A549 (cell line): ENCODE data around the gene PTPRD.

ENCODE experiments used
- EP300 ChIP-seq, 2 experiments: fragments of >200 bp; sonication (Bioruptor Twin); formaldehyde crosslinking; IDR thresholded peaks; 2 replicates in 1 of 2; 3 replicates in 1 of 2; pipeline ENCODE4 v1.6.1; 2016 to 2017
- ESRRA ChIP-seq: fragments of 150-350 bp; IDR thresholded peaks from 2 replicates; pipeline ENCODE4 v1.6.1; 2014; ENCODE audit warnings: mild to moderate bottlenecking, low read length, borderline replicate concordance
- HEYL ChIP-seq: fragments of 250-450 bp; sonication (Bioruptor Pico); IDR thresholded peaks from 2 replicates; pipeline ENCODE4 v1.8.0; 2021; ENCODE audit warnings: mild to moderate bottlenecking, moderate library complexity
- JUNB ChIP-seq: fragments of >200 bp; sonication (Bioruptor Twin); formaldehyde crosslinking; IDR thresholded peaks from 2 replicates; pipeline ENCODE4 v1.6.1; 2016
- MYC ChIP-seq: IDR thresholded peaks from 2 replicates; pipeline ENCODE4 v1.6.1; 2012; ENCODE audit warnings: mild to moderate bottlenecking, inconsistent platforms, low read length, improper control_type of control experiment, borderline replicate concordance
- NFE2L2 ChIP-seq: fragments of 150-350 bp; conservative IDR thresholded peaks from 2 replicates; pipeline ENCODE4 v1.6.1; 2014; ENCODE audit warnings: low read length
- NPAS2 ChIP-seq: fragments of 250-450 bp; sonication (Bioruptor Pico); IDR thresholded peaks from 2 replicates; pipeline ENCODE4 v1.8.0; 2022; ENCODE audit warnings: mild to moderate bottlenecking, moderate library complexity, borderline replicate concordance
- NR3C1 ChIP-seq: fragments of >200 bp; sonication (Bioruptor Twin); formaldehyde crosslinking; IDR thresholded peaks from 3 replicates; pipeline ENCODE4 v1.6.1; 2017
- POLR2A ChIP-seq: IDR thresholded peaks from 2 replicates; pipeline ENCODE4 v1.6.1; 2012; ENCODE audit warnings: mild to moderate bottlenecking, low read length
- POLR2AphosphoS2 ChIP-seq: conservative IDR thresholded peaks from 2 replicates; pipeline ENCODE4 v1.6.1; 2012; ENCODE audit warnings: low read length, improper control_type of control experiment, inconsistent platforms
- RAD21 ChIP-seq, 2 experiments: fragments of >200 bp in 1 of 2; sonication (Bioruptor Twin) in 1 of 2; formaldehyde crosslinking in 1 of 2; IDR thresholded peaks in 1 of 2; conservative IDR thresholded peaks in 1 of 2; 2 replicates in 1 of 2; 3 replicates in 1 of 2; pipeline ENCODE4 v1.6.1; 2012 to 2018; ENCODE audit warnings: inconsistent platforms in 1 of 2
- TP53 ChIP-seq: fragments of 250-450 bp; sonication (Bioruptor Pico); IDR thresholded peaks from 2 replicates; pipeline ENCODE4 v1.5.0; 2021; ENCODE audit warnings: mild to moderate bottlenecking, moderate library complexity
- TF ChIP-seq, protein P1 (sequence below): fragments of >200 bp; sonication (Bioruptor Twin); formaldehyde crosslinking; IDR thresholded peaks from 3 replicates; pipeline ENCODE4 v1.5.1; 2016

DNA sequence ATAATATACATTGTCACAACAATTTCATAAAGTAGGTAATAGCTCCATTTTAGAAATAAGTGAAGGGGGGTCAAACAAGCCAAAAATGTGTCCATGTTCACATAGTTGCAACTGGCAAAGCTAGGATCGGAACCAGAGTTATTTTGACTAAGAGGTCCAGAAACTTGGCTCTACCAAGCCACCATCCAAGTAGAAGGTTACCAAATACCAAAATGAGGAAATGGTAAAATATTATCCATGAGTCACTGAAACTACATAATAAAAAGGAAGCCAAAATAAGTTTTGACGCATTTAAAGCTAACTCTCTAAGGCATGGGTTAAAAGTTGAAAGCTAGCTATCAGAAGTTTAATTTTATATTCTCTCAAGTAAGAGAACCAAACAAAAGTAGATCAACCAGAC, 1926.3 kb downstream of the PTPRD start:
- TF ChIP-seq, protein P1, sequence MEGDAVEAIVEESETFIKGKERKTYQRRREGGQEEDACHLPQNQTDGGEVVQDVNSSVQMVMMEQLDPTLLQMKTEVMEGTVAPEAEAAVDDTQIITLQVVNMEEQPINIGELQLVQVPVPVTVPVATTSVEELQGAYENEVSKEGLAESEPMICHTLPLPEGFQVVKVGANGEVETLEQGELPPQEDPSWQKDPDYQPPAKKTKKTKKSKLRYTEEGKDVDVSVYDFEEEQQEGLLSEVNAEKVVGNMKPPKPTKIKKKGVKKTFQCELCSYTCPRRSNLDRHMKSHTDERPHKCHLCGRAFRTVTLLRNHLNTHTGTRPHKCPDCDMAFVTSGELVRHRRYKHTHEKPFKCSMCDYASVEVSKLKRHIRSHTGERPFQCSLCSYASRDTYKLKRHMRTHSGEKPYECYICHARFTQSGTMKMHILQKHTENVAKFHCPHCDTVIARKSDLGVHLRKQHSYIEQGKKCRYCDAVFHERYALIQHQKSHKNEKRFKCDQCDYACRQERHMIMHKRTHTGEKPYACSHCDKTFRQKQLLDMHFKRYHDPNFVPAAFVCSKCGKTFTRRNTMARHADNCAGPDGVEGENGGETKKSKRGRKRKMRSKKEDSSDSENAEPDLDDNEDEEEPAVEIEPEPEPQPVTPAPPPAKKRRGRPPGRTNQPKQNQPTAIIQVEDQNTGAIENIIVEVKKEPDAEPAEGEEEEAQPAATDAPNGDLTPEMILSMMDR, result no peak
- TF ChIP-seq TP53 (CRISPR knock-in tag) (no peak), NPAS2 (no peak), HEYL (CRISPR knock-in tag) (no peak), POLR2A (no peak), POLR2AphosphoS2 (no peak), MYC (no peak), JUNB (no peak), NFE2L2 (no peak), NR3C1 (no peak), RAD21 (conservative IDR thresholded peaks at IDR 0.05 in 1 of 2, IDR thresholded peaks at IDR 0.05 in 1 of 2) (no peak), ESRRA (no peak), EP300 (IDR thresholded peaks at IDR 0.05) (no peak)
